HL-60 (cell line): ENCODE results near the gene PTPN1.

Experiments used
- CTCF ChIP-seq: IDR thresholded peaks from one replicate; pipeline ENCODE4 v1.5.1; 2011; ENCODE audit warnings: low read length, control low read depth, inconsistent platforms; ENCODE audit not compliant: insufficient read depth
- POLR2AphosphoS5 ChIP-seq: IDR thresholded peaks from 2 replicates; pipeline ENCODE4 v1.6.1; 2012; ENCODE audit warnings: low read depth
- SPI1 ChIP-seq: IDR thresholded peaks from 2 replicates; pipeline ENCODE4 v1.6.1; 2012; ENCODE audit warnings: low read depth, mild to moderate bottlenecking, borderline replicate concordance

- no peak for TF ChIP-seq POLR2AphosphoS5
- TF ChIP-seq CTCF = no peak
- TF ChIP-seq SPI1 = no peak
Observed at GRCh38 chr20:50594231-50594590, 84.0 kb downstream of the PTPN1 start.
